SU-DHL-6 (cell line): ENCODE results near the gene NOSIP.

Source experiments
- CTCF ChIP-seq: fragments of 200-600 bp; sonication (generic); IDR thresholded peaks from one replicate; pipeline ENCODE4 v1.5.1; 2017; ENCODE audit warnings: antibody characterized with exemption, mild to moderate bottlenecking, low read length, moderate library complexity; ENCODE audit not compliant: insufficient read depth, poor library complexity, severe bottlenecking
- EZH2phosphoT487 ChIP-seq: fragments of 200-600 bp; sonication (generic), shearing (Covaris generic); conservative IDR thresholded peaks from 2 replicates; pipeline ENCODE4 v1.6.1; 2018; ENCODE audit warnings: mild to moderate bottlenecking, antibody characterized with exemption, low read length, moderate library complexity, mixed read lengths

DNA sequence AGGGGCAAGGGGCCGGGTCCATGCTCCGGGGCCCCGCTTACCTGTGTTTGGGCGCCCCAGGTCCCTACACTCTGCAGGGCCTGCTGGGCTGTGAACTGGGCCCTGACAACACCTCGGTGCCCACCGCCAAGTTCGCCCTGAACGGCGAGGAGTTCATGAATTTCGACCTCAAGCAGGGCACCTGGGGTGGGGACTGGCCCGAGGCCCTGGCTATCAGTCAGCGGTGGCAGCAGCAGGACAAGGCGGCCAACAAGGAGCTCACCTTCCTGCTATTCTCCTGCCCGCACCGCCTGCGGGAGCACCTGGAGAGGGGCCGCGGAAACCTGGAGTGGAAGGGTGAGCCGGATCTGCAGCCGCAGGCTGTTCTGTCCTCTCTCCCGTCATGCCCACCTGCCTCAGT is 66.2 kb downstream of the NOSIP start:
- no peak for TF ChIP-seq CTCF
- TF ChIP-seq EZH2phosphoT487, result no peak
